ENCODE data around the gene ELMO1. TPM values are rescaled to one million over a fixed set of nuclear protein-coding genes. Genes with fewer than 3 reads are reported as not detected.

The ELMO1 gene
- total and polyA plus RNA-seq, 4 donors = 10.1 to 183 (median 34.4) TPM

DNA sequence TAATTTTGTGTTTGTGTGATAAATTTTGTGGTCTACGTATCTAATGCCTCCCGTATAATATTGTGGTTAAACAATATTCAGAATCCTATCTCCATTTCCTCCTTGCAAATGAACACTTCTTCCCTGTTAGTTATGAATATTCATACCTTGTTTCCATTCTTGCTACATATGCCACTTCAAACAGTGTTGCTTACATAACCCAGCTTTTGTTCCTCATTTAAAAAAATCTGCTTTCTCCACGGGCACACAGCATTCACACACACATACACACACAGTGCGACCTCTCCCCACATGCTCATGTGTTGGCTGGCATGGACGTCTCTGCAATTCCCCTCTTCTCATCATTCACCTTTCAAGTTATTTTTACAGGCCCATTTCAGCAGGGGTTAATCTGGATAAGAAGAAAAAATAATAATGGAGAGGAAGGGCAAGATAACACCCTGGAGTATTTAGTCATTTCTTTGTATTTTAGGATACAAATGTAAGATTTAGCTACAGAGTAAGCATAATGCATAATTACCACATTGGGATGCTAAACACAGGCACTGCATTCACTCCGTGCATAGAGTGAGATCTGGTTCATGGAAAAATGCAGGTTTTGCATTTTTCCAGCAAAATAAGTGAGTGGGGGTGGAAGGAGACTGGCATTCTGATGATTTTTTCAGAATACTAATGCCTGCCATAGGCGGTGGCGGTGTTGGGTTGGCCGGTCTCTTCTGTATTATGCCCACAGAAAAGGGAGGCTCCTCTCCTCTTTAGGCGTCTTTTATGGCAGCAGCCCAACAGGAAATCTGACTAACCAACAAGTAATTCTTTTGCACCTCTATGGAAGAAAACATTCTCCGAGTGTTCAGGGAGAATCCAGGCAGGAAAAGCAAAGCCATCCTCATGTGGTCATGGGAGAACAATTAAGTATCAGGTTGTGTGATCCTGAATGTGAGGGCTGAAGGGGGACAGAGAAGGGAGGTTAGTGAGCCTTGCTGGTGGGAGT, 31.7 kb upstream of the ELMO1 start:
- TF ChIP-seq, protein P1, sequence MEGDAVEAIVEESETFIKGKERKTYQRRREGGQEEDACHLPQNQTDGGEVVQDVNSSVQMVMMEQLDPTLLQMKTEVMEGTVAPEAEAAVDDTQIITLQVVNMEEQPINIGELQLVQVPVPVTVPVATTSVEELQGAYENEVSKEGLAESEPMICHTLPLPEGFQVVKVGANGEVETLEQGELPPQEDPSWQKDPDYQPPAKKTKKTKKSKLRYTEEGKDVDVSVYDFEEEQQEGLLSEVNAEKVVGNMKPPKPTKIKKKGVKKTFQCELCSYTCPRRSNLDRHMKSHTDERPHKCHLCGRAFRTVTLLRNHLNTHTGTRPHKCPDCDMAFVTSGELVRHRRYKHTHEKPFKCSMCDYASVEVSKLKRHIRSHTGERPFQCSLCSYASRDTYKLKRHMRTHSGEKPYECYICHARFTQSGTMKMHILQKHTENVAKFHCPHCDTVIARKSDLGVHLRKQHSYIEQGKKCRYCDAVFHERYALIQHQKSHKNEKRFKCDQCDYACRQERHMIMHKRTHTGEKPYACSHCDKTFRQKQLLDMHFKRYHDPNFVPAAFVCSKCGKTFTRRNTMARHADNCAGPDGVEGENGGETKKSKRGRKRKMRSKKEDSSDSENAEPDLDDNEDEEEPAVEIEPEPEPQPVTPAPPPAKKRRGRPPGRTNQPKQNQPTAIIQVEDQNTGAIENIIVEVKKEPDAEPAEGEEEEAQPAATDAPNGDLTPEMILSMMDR (IDR thresholded peaks at IDR 0.05; ENCODE audit: control extremely low read depth, extremely low read depth) = no peak
- Histone ChIP-seq H3K9ac (ENCODE audit: insufficient read depth in 1 of 2, low read length in 2 of 2) (no peak overlapping the region), H3K27ac (ENCODE audit: low read depth in 1 of 2, low read length in 1 of 2) (peak overlapping the region in 1 of 2 donors; percentile 24), H3K9me3 (ENCODE audit: control insufficient read depth in 4 of 4, insufficient read depth in 3 of 4, low read length in 3 of 4) (peaks cover 0 to 2% (median 0%) of the 10 kb centered on the region in 4 donors), H3K36me3 (ENCODE audit: control insufficient read depth in 4 of 4, insufficient read depth in 4 of 4, low read length in 4 of 4) (no peaks in the 10 kb centered on the region), H3K27me3 (ENCODE audit: control insufficient read depth in 3 of 3, insufficient read depth in 3 of 3, low read length in 2 of 3) (no peaks in the 10 kb centered on the region), H3K4me3 (no peak overlapping the region), H3K4me1 (ENCODE audit: control insufficient read depth in 5 of 5, insufficient read depth in 5 of 5, low read length in 5 of 5) (peaks cover 0 to 5% (median 2%) of the 10 kb centered on the region in 5 donors)
- DNase-seq (peak in 1 of 3 donors; percentile 20), ATAC-seq (ENCODE audit: insufficient read depth, low FRiP score) (no peak)
- WGBS, 2 donors = 44 to 57% methylated on average over 11 of the region's 11 CpGs

DNA sequence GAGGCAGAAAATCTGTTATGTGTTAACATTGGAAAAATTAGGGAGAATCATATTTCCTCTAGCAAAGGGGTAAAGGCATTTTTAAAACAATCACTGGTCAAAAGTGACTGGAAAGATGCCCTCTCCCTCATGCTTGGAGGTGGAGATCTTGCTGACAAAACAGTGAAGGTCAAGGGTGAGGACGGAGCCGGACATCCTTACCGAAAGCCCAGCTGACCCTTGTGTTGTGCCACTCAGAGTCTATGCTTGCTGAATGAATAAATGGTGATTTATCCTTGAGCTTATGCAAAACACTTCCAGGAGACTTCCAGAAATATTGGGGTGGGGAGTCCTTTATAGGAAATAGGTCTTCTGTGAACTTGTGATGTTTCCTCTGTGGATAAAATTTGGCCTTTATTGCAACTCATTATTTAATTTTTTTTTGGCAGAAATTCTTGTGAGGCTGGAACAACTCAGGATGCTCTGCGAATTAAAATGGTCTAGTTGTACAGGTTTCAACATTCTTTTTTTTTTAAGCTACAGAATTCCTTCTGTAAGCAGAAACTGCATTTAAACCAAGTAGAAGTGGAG, 28.3 kb upstream of the ELMO1 start:
- ATAC-seq (ENCODE audit: insufficient read depth, low FRiP score) (no peak), DNase-seq (no peak)
- H3K36me3 ChIP-seq (ENCODE audit: control insufficient read depth in 4 of 4, insufficient read depth in 4 of 4, low read length in 4 of 4) = no peaks in the 10 kb centered on the region
- no peak overlapping the region for H3K4me3 ChIP-seq
- H3K27ac ChIP-seq (ENCODE audit: low read depth in 1 of 2, low read length in 1 of 2) = no peak overlapping the region
- no peak overlapping the region for H3K9ac ChIP-seq (ENCODE audit: insufficient read depth in 1 of 2, low read length in 2 of 2)
- TF ChIP-seq, protein P1 (IDR thresholded peaks at IDR 0.05; ENCODE audit: control extremely low read depth, extremely low read depth) = no peak
- peaks cover 0 to 5% (median 2%) of the 10 kb centered on the region in 5 donors for H3K4me1 ChIP-seq (ENCODE audit: control insufficient read depth in 5 of 5, insufficient read depth in 5 of 5, low read length in 5 of 5)
- H3K27me3 ChIP-seq (ENCODE audit: control insufficient read depth in 3 of 3, insufficient read depth in 3 of 3, low read length in 2 of 3) = no peaks in the 10 kb centered on the region
- no peaks in the 10 kb centered on the region for H3K9me3 ChIP-seq (ENCODE audit: control insufficient read depth in 4 of 4, insufficient read depth in 3 of 4, low read length in 3 of 4)
- WGBS, 2 donors = 72 to 80% methylated on average over 4 of the region's 4 CpGs

GRCh38 chr7:37476428-37476827, 27.8 kb upstream of the ELMO1 start:
- H3K4me1 ChIP-seq (ENCODE audit: control insufficient read depth in 5 of 5, insufficient read depth in 5 of 5, low read length in 5 of 5) = peaks cover 0 to 5% (median 2%) of the 10 kb centered on the region in 5 donors
- DNase-seq (no peak), ATAC-seq (ENCODE audit: insufficient read depth, low FRiP score) (no peak)
- WGBS, 2 donors = 91 to 100% methylated on average over 1 of the region's 1 CpG
- H3K9me3 ChIP-seq (ENCODE audit: control insufficient read depth in 4 of 4, insufficient read depth in 3 of 4, low read length in 3 of 4) = no peaks in the 10 kb centered on the region
- H3K4me3 ChIP-seq = no peak overlapping the region
- no peak overlapping the region for H3K9ac ChIP-seq (ENCODE audit: insufficient read depth in 1 of 2, low read length in 2 of 2)
- TF ChIP-seq, protein P1 (IDR thresholded peaks at IDR 0.05; ENCODE audit: control extremely low read depth, extremely low read depth) = no peak
- no peaks in the 10 kb centered on the region for H3K36me3 ChIP-seq (ENCODE audit: control insufficient read depth in 4 of 4, insufficient read depth in 4 of 4, low read length in 4 of 4)
- H3K27me3 ChIP-seq (ENCODE audit: control insufficient read depth in 3 of 3, insufficient read depth in 3 of 3, low read length in 2 of 3) = no peaks in the 10 kb centered on the region
- H3K27ac ChIP-seq (ENCODE audit: low read depth in 1 of 2, low read length in 1 of 2) = no peak overlapping the region

All from lung (tissue), 12 donors.